ENCODE data around the gene MYB.

MYB gene

DNA sequence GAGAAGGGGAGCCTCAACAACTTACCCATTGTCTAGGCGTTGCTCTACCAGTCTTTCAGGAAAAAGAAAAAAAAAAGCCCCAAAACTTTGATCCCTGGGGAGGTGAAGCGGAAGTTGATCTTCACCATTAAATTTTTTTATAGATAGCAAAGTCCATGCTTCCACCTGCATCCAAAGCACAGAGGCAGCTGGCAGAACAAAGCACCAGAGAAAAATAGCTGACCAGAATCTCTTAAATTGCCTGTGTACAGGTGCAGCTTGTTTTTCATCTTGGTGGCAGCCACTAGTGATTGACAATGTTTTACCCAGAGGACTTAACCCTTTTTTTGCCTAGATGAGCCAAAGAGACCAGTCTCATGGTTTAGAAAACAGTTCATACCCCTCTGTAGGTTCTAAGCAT lies 86.0 kb downstream of the MYB start:
- in situ Hi-C loops (cut with MboI; ENCODE audit: low sequenced_read_pairs), result no loop called here
- Histone ChIP-seq H3K36me3 (replicated peaks) (no peaks in the 10 kb centered on the region), H3K9me3 (no peaks in the 10 kb centered on the region), H3K4me3 (no peak overlapping the region), H3K27me3 (ENCODE audit: low read depth) (no peaks in the 10 kb centered on the region), H3K4me1 (no peaks in the 10 kb centered on the region)
- DNase-seq (ENCODE audit: low spot score in 2 of 2), result no peak

DNA sequence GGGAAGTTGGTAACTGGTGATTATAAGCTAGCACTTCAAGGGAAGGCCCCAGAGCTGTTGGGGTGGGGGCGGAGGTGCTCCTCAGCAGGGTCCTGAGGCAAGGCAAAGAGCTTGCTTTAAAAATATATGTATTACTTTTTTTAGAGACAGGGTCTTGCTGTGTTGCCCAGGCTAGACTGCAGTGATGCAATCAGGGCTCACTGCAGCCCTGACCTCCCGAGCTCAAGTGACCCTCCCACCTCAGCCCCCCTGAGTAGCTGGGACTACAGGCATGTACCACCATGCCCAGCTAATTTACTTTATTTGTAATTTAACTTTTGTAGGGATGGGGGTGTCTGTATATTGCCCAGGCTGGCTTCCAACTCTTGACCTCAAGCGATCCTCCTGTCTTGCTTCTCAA lies 87.2 kb downstream of the MYB start:
- in situ Hi-C loops (cut with MboI; ENCODE audit: low sequenced_read_pairs), result no loop called here
- no peaks in the 10 kb centered on the region for H3K36me3 ChIP-seq (replicated peaks)
- no peaks in the 10 kb centered on the region for H3K9me3 ChIP-seq
- no peaks in the 10 kb centered on the region for H3K4me1 ChIP-seq
- no peak overlapping the region for H3K4me3 ChIP-seq
- H3K27me3 ChIP-seq (ENCODE audit: low read depth), result no peaks in the 10 kb centered on the region
- DNase-seq (ENCODE audit: low spot score in 2 of 2), result no peak

- Histone ChIP-seq H3K4me1 (no peaks in the 10 kb centered on the region), H3K4me3 (no peak overlapping the region), H3K27me3 (ENCODE audit: low read depth) (no peaks in the 10 kb centered on the region), H3K36me3 (replicated peaks) (no peaks in the 10 kb centered on the region), H3K9me3 (no peaks in the 10 kb centered on the region)
- in situ Hi-C loops (cut with MboI; ENCODE audit: low sequenced_read_pairs), result no loop called here
- DNase-seq (ENCODE audit: low spot score in 2 of 2), result no peak
These were observed 87.6 kb downstream of the MYB start for GRCh38 chr6:135268740-135269139.
